HEK293 (cell line): Measurements from ENCODE around the gene CTTN.

Source experiments
- CTCF ChIA-PET: fragments of 350-600 bp; formaldehyde crosslinking; extraction: SDS; loops from one replicate; lab custom pipeline; 2021; ENCODE audit warnings: antibody characterized with exemption; lab: Yijun Ruan, JAX
- POLR2A ChIA-PET: fragments of 300-600 bp; formaldehyde crosslinking; extraction: SDS; loops from one replicate; lab custom pipeline; 2020; ENCODE audit warnings: antibody characterized with exemption, inconsistent platforms; lab: Yijun Ruan, JAX
- H3K27ac ChIP-seq: fragments of 200-500 bp; sonication (Bioruptor generic); 2 replicates; pipeline ENCODE4 v1.5.1; 2014; ENCODE audit warnings: low read depth, low read length, control low read depth, inconsistent platforms; ENCODE audit errors: extremely low read depth
- H3K36me3 ChIP-seq, 2 experiments: fragments of 200-500 bp in 1 of 2; sonication (Bioruptor generic) in 1 of 2; 1 replicate in 1 of 2; 2 replicates in 1 of 2; pipeline ENCODE4 v1.5.1; 2014 to 2017; ENCODE audit warnings: inconsistent platforms in 2 of 2, low read length in 2 of 2; ENCODE audit not compliant: control insufficient read depth in 2 of 2, insufficient read depth in 1 of 2
- H3K4me1 ChIP-seq: fragments of 200-500 bp; sonication (Bioruptor generic); 2 replicates; pipeline ENCODE4 v1.5.1; 2014; ENCODE audit warnings: mild to moderate bottlenecking, low read length, inconsistent platforms; ENCODE audit not compliant: control insufficient read depth, insufficient read depth
- H3K4me3 ChIP-seq: 2 replicates; pipeline ENCODE4 v1.5.1; 2011; ENCODE audit warnings: low read depth, mild to moderate bottlenecking, control low read depth, low read length, moderate library complexity
- H3K9me3 ChIP-seq: fragments of 200-500 bp; sonication (Bioruptor generic); 2 replicates; pipeline ENCODE4 v1.5.1; 2014; ENCODE audit warnings: low read depth, low read length, inconsistent platforms; ENCODE audit not compliant: control insufficient read depth, insufficient read depth
- YY1 ChIP-seq: fragments of 450-650 bp; formaldehyde crosslinking; IDR thresholded peaks from 2 replicates; pipeline ENCODE4 v1.5.1; 2018; ENCODE audit warnings: missing biosample characterization, missing genetic modification characterization
- ZBTB11 ChIP-seq: fragments of 450-650 bp; formaldehyde crosslinking; conservative IDR thresholded peaks from 2 replicates; pipeline ENCODE4 v1.5.1; 2016; ENCODE audit warnings: low read depth, missing biosample characterization, missing genetic modification characterization
- ZBTB21 ChIP-seq: fragments of 450-650 bp; formaldehyde crosslinking; IDR thresholded peaks from 2 replicates; pipeline ENCODE4 v1.5.1; 2017; ENCODE audit warnings: missing biosample characterization, missing genetic modification characterization
- ZBTB26 ChIP-seq: fragments of 450-650 bp; formaldehyde crosslinking; optimal IDR thresholded peaks from 2 replicates; pipeline ENCODE3; 2016; ENCODE audit warnings: missing biosample characterization, mild to moderate bottlenecking, missing genetic modification characterization
- ZFP3 ChIP-seq: fragments of 450-650 bp; formaldehyde crosslinking; IDR thresholded peaks from 2 replicates; pipeline ENCODE4 v1.5.1; 2016; ENCODE audit warnings: low read depth, missing biosample characterization, missing genetic modification characterization
- ZNF138 ChIP-seq: fragments of 450-650 bp; formaldehyde crosslinking; IDR thresholded peaks from 2 replicates; pipeline ENCODE4 v1.5.1; 2016; ENCODE audit warnings: missing biosample characterization, missing genetic modification characterization, borderline replicate concordance
- ZNF184 ChIP-seq: fragments of 450-650 bp; IDR thresholded peaks from 2 replicates; pipeline ENCODE4 v1.5.1; 2018; ENCODE audit warnings: missing biosample characterization, mild to moderate bottlenecking, missing genetic modification characterization
- ZNF223 ChIP-seq: fragments of 450-650 bp; formaldehyde crosslinking; IDR thresholded peaks from 2 replicates; pipeline ENCODE4 v1.5.1; 2016; ENCODE audit warnings: missing biosample characterization, missing genetic modification characterization
- ZNF23 ChIP-seq: fragments of 450-650 bp; formaldehyde crosslinking; IDR thresholded peaks from 2 replicates; pipeline ENCODE4 v1.5.1; 2016; ENCODE audit warnings: missing biosample characterization, missing genetic modification characterization, borderline replicate concordance
- ZNF292 ChIP-seq: fragments of 450-650 bp; formaldehyde crosslinking; IDR thresholded peaks from 2 replicates; pipeline ENCODE4 v1.5.1; 2016; ENCODE audit warnings: low read depth, missing biosample characterization, missing genetic modification characterization, borderline replicate concordance
- ZNF558 ChIP-seq: fragments of 450-650 bp; formaldehyde crosslinking; IDR thresholded peaks from 2 replicates; pipeline ENCODE4 v1.5.1; 2016; ENCODE audit warnings: missing biosample characterization, missing genetic modification characterization
- TF ChIP-seq, protein P1 (sequence below): fragments of 450-650 bp; formaldehyde crosslinking; IDR thresholded peaks from 2 replicates; pipeline ENCODE4 v1.5.1; 2016; ENCODE audit warnings: missing biosample characterization, missing genetic modification characterization, borderline replicate concordance
- TF ChIP-seq, protein P2 (sequence below): fragments of 450-650 bp; IDR thresholded peaks from 2 replicates; pipeline ENCODE4 v1.5.1; 2018; ENCODE audit warnings: missing biosample characterization, mild to moderate bottlenecking, missing genetic modification characterization
- TF ChIP-seq, protein P3 (sequence below): fragments of 450-650 bp; formaldehyde crosslinking; IDR thresholded peaks from 2 replicates; pipeline ENCODE4 v1.5.1; 2016; ENCODE audit warnings: missing biosample characterization, missing genetic modification characterization

The CTTN gene

GRCh38 chr11:70383664-70384565 is 14.4 kb upstream of the CTTN start (continued):
- TF ChIP-seq, protein P1, sequence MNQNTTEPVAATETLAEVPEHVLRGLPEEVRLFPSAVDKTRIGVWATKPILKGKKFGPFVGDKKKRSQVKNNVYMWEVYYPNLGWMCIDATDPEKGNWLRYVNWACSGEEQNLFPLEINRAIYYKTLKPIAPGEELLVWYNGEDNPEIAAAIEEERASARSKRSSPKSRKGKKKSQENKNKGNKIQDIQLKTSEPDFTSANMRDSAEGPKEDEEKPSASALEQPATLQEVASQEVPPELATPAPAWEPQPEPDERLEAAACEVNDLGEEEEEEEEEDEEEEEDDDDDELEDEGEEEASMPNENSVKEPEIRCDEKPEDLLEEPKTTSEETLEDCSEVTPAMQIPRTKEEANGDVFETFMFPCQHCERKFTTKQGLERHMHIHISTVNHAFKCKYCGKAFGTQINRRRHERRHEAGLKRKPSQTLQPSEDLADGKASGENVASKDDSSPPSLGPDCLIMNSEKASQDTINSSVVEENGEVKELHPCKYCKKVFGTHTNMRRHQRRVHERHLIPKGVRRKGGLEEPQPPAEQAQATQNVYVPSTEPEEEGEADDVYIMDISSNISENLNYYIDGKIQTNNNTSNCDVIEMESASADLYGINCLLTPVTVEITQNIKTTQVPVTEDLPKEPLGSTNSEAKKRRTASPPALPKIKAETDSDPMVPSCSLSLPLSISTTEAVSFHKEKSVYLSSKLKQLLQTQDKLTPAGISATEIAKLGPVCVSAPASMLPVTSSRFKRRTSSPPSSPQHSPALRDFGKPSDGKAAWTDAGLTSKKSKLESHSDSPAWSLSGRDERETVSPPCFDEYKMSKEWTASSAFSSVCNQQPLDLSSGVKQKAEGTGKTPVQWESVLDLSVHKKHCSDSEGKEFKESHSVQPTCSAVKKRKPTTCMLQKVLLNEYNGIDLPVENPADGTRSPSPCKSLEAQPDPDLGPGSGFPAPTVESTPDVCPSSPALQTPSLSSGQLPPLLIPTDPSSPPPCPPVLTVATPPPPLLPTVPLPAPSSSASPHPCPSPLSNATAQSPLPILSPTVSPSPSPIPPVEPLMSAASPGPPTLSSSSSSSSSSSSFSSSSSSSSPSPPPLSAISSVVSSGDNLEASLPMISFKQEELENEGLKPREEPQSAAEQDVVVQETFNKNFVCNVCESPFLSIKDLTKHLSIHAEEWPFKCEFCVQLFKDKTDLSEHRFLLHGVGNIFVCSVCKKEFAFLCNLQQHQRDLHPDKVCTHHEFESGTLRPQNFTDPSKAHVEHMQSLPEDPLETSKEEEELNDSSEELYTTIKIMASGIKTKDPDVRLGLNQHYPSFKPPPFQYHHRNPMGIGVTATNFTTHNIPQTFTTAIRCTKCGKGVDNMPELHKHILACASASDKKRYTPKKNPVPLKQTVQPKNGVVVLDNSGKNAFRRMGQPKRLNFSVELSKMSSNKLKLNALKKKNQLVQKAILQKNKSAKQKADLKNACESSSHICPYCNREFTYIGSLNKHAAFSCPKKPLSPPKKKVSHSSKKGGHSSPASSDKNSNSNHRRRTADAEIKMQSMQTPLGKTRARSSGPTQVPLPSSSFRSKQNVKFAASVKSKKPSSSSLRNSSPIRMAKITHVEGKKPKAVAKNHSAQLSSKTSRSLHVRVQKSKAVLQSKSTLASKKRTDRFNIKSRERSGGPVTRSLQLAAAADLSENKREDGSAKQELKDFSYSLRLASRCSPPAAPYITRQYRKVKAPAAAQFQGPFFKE (tag by site-specific recombination), result no peak
- TF ChIP-seq, protein P2, sequence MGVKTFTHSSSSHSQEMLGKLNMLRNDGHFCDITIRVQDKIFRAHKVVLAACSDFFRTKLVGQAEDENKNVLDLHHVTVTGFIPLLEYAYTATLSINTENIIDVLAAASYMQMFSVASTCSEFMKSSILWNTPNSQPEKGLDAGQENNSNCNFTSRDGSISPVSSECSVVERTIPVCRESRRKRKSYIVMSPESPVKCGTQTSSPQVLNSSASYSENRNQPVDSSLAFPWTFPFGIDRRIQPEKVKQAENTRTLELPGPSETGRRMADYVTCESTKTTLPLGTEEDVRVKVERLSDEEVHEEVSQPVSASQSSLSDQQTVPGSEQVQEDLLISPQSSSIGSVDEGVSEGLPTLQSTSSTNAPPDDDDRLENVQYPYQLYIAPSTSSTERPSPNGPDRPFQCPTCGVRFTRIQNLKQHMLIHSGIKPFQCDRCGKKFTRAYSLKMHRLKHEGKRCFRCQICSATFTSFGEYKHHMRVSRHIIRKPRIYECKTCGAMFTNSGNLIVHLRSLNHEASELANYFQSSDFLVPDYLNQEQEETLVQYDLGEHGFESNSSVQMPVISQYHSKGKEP, result no peak
- no peak for TF ChIP-seq ZBTB26
- no peak for TF ChIP-seq ZFP3
- TF ChIP-seq YY1 (tag by site-specific recombination), result no peak
- no peak for TF ChIP-seq ZNF23 (tag by site-specific recombination)
- no peak for TF ChIP-seq ZNF184 (tag by site-specific recombination)

- peaks cover 0 to 55% of the 10 kb centered on the region in 2 experiments; a peak in 2 of 3 replicates for H3K36me3 ChIP-seq
- POLR2A ChIA-PET, result no interaction called here
- TF ChIP-seq ZNF558 (no peak), ZFP3 (no peak), ZBTB11 (tag by site-specific recombination) (no peak), ZBTB21 (tag by site-specific recombination) (no peak), ZNF292 (tag by site-specific recombination) (no peak), ZNF138 (tag by site-specific recombination) (no peak), ZNF223 (tag by site-specific recombination) (no peak)
- TF ChIP-seq, protein P3, sequence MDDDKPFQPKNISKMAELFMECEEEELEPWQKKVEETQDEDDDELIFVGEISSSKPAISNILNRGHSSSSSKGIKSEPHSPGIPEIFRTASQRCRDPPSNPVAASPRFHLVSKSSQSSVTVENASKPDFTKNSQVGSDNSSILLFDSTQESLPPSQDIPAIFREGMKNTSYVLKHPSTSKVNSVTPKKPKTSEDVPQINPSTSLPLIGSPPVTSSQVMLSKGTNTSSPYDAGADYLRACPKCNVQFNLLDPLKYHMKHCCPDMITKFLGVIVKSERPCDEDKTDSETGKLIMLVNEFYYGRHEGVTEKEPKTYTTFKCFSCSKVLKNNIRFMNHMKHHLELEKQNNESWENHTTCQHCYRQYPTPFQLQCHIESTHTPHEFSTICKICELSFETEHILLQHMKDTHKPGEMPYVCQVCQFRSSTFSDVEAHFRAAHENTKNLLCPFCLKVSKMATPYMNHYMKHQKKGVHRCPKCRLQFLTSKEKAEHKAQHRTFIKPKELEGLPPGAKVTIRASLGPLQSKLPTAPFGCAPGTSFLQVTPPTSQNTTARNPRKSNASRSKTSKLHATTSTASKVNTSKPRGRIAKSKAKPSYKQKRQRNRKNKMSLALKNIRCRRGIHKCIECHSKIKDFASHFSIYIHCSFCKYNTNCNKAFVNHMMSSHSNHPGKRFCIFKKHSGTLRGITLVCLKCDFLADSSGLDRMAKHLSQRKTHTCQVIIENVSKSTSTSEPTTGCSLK (tag by site-specific recombination), result no peak
- TF ChIP-seq, all 188 proteins: peak for 0
- CTCF ChIA-PET, result no interaction called here
- Histone ChIP-seq H3K9me3 (no peaks in the 10 kb centered on the region), H3K27ac (no peak overlapping the region), H3K4me1 (no peaks in the 10 kb centered on the region), H3K4me3 (no peak overlapping the region)
Observed at GRCh38 chr11:70384566-70385152, 13.7 kb upstream of the CTTN start.
